Heart right ventricle (tissue), 16 donors: ENCODE data around the gene STOML2. TPM values are rescaled to one million over a fixed set of nuclear protein-coding genes. Genes with fewer than 3 reads are reported as not detected.

ENCODE experiments used
- ATAC-seq, 8 donors: fragments of 200-7000 bp; cut with Tn5 transposase; one replicate each; pipeline ENCODE4 v1.9.1; 2020; ENCODE audit warnings: mild to moderate bottlenecking in 8 of 8, moderate library complexity in 8 of 8, moderate number of reproducible peaks in 1 of 8
- DNase-seq, 2 donors: peaks; one replicate each; pipeline ENCODE4 v3.0.0-alpha.2; 2020
- H3K27ac ChIP-seq, 10 donors: fragments of 200-600 bp; sonication (generic) in 2 of 10; one replicate each; pipeline versions ENCODE4 v1.5.0 to v1.8.0; 2020 to 2022; ENCODE audit warnings: mild to moderate bottlenecking in 3 of 10
- H3K27me3 ChIP-seq, 7 donors: fragments of 200-600 bp; one replicate each; pipeline ENCODE4 v1.8.0; 2021 to 2022; ENCODE audit warnings: mild to moderate bottlenecking in 2 of 7
- H3K36me3 ChIP-seq, 9 donors: fragments of 200-600 bp; sonication (generic) in 1 of 9; one replicate each; pipeline versions ENCODE4 v1.5.0 to v1.8.0; 2020 to 2022; ENCODE audit warnings: mild to moderate bottlenecking in 2 of 9
- H3K4me1 ChIP-seq, 9 donors: fragments of 200-600 bp; sonication (generic) in 1 of 9; one replicate each; pipeline versions ENCODE4 v1.5.0 to v1.8.0; 2020 to 2022; ENCODE audit warnings: mild to moderate bottlenecking in 4 of 9
- H3K4me3 ChIP-seq, 10 donors: fragments of 200-600 bp; sonication (generic) in 2 of 10; one replicate each; pipeline versions ENCODE4 v1.5.0 to v1.8.0; 2020 to 2022; ENCODE audit warnings: mild to moderate bottlenecking in 7 of 10, moderate library complexity in 2 of 10
- H3K9me3 ChIP-seq, 11 donors: fragments of 200-600 bp in 10 of 11; sonication (generic) in 2 of 11; one replicate each; pipeline versions ENCODE4 v1.5.0 to v1.8.0; 2013 to 2022; ENCODE audit warnings: mild to moderate bottlenecking in 2 of 11, control low read depth in 1 of 11, moderate library complexity in 1 of 11
- CTCF ChIP-seq, 9 donors: fragments of 200-600 bp; sonication (generic) in 2 of 9; IDR thresholded peaks; one replicate each; pipeline versions ENCODE4 v1.5.0 to v1.8.0; 2021 to 2022; ENCODE audit warnings: antibody characterized with exemption in 9 of 9, mild to moderate bottlenecking in 5 of 9, moderate library complexity in 1 of 9
- whole genome bisulfite sequencing, 2 donors: extraction: QIAGEN DNeasy Blood & Tissue Kit; methylation state at CpG; one replicate each; pipeline ENCODE4 v1.1.7; 2013; ENCODE audit warnings: inconsistent platforms in 1 of 2; 5-methylcytosine and 5-hydroxymethylcytosine counted together
- intact Hi-C, 10 donors: fragments of 100-400 bp; cut with DNase I; formaldehyde crosslinking; loops; one replicate each; pipeline versions ENCODE4 v1.11.1 to v1.14.2; 2022
- polyA plus RNA-seq, 2 donors: library from polyadenylated mRNA; stranded (reverse); fragments of 200-250 nt; gene quantifications; one replicate each; pipeline ENCODE4 v1.2.3, GENCODE V29; 2013
- total RNA-seq, 10 donors: library from RNA; stranded (reverse); fragmentation: NEBNext Ultra II Directional in 3 of 10; extraction: Animal tissue kit (Norgen Biotek cat#: 25700) in 3 of 10; gene quantifications; one replicate each; pipeline versions ENCODE4 v1.2.1 to v1.2.4, GENCODE V29; 2021 to 2023
- donor health status: Arrhythmogenic right ventricular cardiomyopathy.
- donor health status: ischemic (EF 13 %, LVEDD 7.1; RV severe dilation, severe dysfunction).
- donor health status: healthy with polysubstance abuse.
- donor health status: DM: no; HTN: yes; CAD: no.
- donor health status: DM: no; HTN: no; CAD: no.
- donor health status: ischemic (EF 25% LVEDD 6.9; RV normal size, moderate dysfunction).
- donor health status: ischemic (EF 25% LVEDD 5.7; RV mildly dilated, moderate dysfunction).
- donor health status: healthy.
- donor health status: DM: yes; HTN: yes; CAD: no.
- donor health status: Ischemic cardiomyopathy.
- donor health status: ischemic (EF 35%, LVEDD 5.7; RV mildly dilated, moderate dysfunction).
- donor health status: nonischemic (EF 11% LVEDD 7.7; RV severe dilation, severe dysfunction).
- donor health status: DM: yes; HTN: yes; CAD: no.
- donor health status: PGD.
- donor health status: ischemic (EF 29% LVEDD 5.4; RV normal size, mild dysfunction).
- donor health status: nonischemic (EF 23%, LVEDD 6.1; RV moderate dilation, normal function).

The STOML2 gene
- total and polyA plus RNA-seq, 12 donors: 43.7 to 153 (median 127) TPM

GRCh38 chr9:35136866-35137265 lies 33.9 kb upstream of the STOML2 start:
- intact Hi-C loops: no loop called here
- DNase-seq (no peak), ATAC-seq (no peak)
- H3K27ac ChIP-seq: no peak overlapping the region
- H3K36me3 ChIP-seq: no peaks in the 10 kb centered on the region
- no peaks in the 10 kb centered on the region for H3K27me3 ChIP-seq
- TF ChIP-seq CTCF (IDR thresholded peaks at IDR 0.05): no peak
- H3K4me3 ChIP-seq: no peak overlapping the region
- H3K4me1 ChIP-seq: peaks cover 0 to 23% (median 6%) of the 10 kb centered on the region in 9 donors
- 76 to 80% methylated on average over 8 of the region's 8 CpGs for WGBS, 2 donors
- peaks cover 0 to 20% (median 6%) of the 10 kb centered on the region in 11 donors for H3K9me3 ChIP-seq

GRCh38 chr9:35135988-35136387 lies 33.1 kb upstream of the STOML2 start:
- ATAC-seq: no peak
- H3K4me1 ChIP-seq: peaks cover 0 to 23% (median 6%) of the 10 kb centered on the region in 9 donors
- no peak for TF ChIP-seq CTCF (IDR thresholded peaks at IDR 0.05)
- no peak overlapping the region for H3K4me3 ChIP-seq
- no peak for DNase-seq
- no peaks in the 10 kb centered on the region for H3K27me3 ChIP-seq
- WGBS, 2 donors: 90 to 92% methylated on average over 7 of the region's 7 CpGs
- H3K27ac ChIP-seq: no peak overlapping the region
- H3K36me3 ChIP-seq: no peaks in the 10 kb centered on the region
- intact Hi-C loops: no loop called here
- H3K9me3 ChIP-seq: peaks cover 0 to 17% (median 0%) of the 10 kb centered on the region in 11 donors

GRCh38 chr9:35134920-35135319 lies 32.0 kb upstream of the STOML2 start:
- DNase-seq (no peak), ATAC-seq (no peak)
- 80 to 82% methylated on average over 6 of the region's 6 CpGs for WGBS, 2 donors
- Histone ChIP-seq H3K27ac (no peak overlapping the region), H3K36me3 (no peaks in the 10 kb centered on the region), H3K4me1 (peaks cover 0 to 23% (median 6%) of the 10 kb centered on the region in 9 donors), H3K9me3 (peaks cover 0 to 12% (median 0%) of the 10 kb centered on the region in 11 donors), H3K4me3 (no peak overlapping the region), H3K27me3 (no peaks in the 10 kb centered on the region)
- intact Hi-C loops: no loop called here
- TF ChIP-seq CTCF (IDR thresholded peaks at IDR 0.05): no peak

GRCh38 chr9:35116898-35117551 lies 14.1 kb upstream of the STOML2 start:
- ATAC-seq (peak; percentile 71 to 87 (median 82)), DNase-seq (peak; percentile 83 to 95)
- H3K36me3 ChIP-seq: no peaks in the 10 kb centered on the region
- peak overlapping the region; percentile 26 to 78 (median 66) for H3K4me3 ChIP-seq
- intact Hi-C loops: loop anchor here (1.0 to 10.0 kb wide), 16 partner anchors 44 to 440 kb away; partner anchors contain the start of gene UNC13B (in 4 of the 10)
- WGBS, 2 donors: 20 to 21% methylated on average over 30 of the region's 30 CpGs
- no peaks in the 10 kb centered on the region for H3K27me3 ChIP-seq
- H3K27ac ChIP-seq: peak overlapping the region in 9 of 10 donors; percentile 84 to 98 (median 94)
- peaks cover 6 to 48% (median 39%) of the 10 kb centered on the region in 9 donors for H3K4me1 ChIP-seq
- H3K9me3 ChIP-seq: no peaks in the 10 kb centered on the region
- TF ChIP-seq CTCF (IDR thresholded peaks at IDR 0.05): peak; percentile 94 to 97 (median 95)
